Activated naive CD8-positive, alpha-beta T cell treated with anti-CD3 and anti-CD28 coated beads, Interleukin-2, amount 10 ng/mL, durations not matched to agents 7 days and 5 days (primary cell): Measurements from ENCODE around the gene SRPX2. TPM values are rescaled to one million over a fixed set of nuclear protein-coding genes. Genes with fewer than 3 reads are reported as not detected.

Source experiments
- ATAC-seq: fragments of 150-1000 bp; cut with Tn5 transposase; one replicate; pipeline ENCODE4 v1.10.0; 2021; ENCODE audit warnings: low read depth, moderate library complexity
- POLR2A ChIA-PET: fragments of 350-600 bp; sonication (Branson Sonifier 250); formaldehyde crosslinking; loops from one replicate; lab custom pipeline; 2021; ENCODE audit warnings: antibody characterized with exemption; lab: Charles Lee
- DNase-seq: peaks from one replicate; pipeline ENCODE4 v3.0.0; 2021
- H3K27ac Mint-ChIP-seq: one replicate; pipeline ENCODE4 v1.8.0; 2022; ENCODE audit warnings: mild to moderate bottlenecking, mixed read lengths
- H3K27me3 Mint-ChIP-seq: one replicate; pipeline ENCODE4 v1.8.0; 2022; ENCODE audit warnings: mild to moderate bottlenecking, moderate library complexity, mixed read lengths
- H3K36me3 Mint-ChIP-seq: one replicate; pipeline ENCODE4 v1.8.0; 2021; ENCODE audit warnings: mild to moderate bottlenecking, mixed read lengths
- H3K4me1 Mint-ChIP-seq: one replicate; pipeline ENCODE4 v1.8.0; 2021; ENCODE audit warnings: mixed read lengths
- H3K4me3 Mint-ChIP-seq: one replicate; pipeline ENCODE4 v1.8.0; 2022; ENCODE audit warnings: mild to moderate bottlenecking, moderate library complexity, mixed read lengths
- H3K9me3 Mint-ChIP-seq: one replicate; pipeline ENCODE4 v1.8.0; 2021; ENCODE audit warnings: mixed read lengths
- total RNA-seq, 2 experiments: library from RNA; stranded (reverse); gene quantifications; one replicate each; pipeline ENCODE4 v1.2.3, GENCODE V29; 2021

Gene SRPX2
- total RNA-seq, 2 experiments from 2014 or later: not detected

- POLR2A ChIA-PET: no interaction called here
- DNase-seq (no peak), ATAC-seq (no peak)
- Mint-ChIP-seq H3K27me3 (peaks cover 8% of the 10 kb centered on the region), H3K4me1 (no peaks in the 10 kb centered on the region), H3K27ac (no peak overlapping the region), H3K36me3 (no peaks in the 10 kb centered on the region), H3K4me3 (no peak overlapping the region), H3K9me3 (no peaks in the 10 kb centered on the region)
These were observed 1.7 kb upstream of the SRPX2 start for GRCh38 chrX:100642290-100642689.

DNA sequence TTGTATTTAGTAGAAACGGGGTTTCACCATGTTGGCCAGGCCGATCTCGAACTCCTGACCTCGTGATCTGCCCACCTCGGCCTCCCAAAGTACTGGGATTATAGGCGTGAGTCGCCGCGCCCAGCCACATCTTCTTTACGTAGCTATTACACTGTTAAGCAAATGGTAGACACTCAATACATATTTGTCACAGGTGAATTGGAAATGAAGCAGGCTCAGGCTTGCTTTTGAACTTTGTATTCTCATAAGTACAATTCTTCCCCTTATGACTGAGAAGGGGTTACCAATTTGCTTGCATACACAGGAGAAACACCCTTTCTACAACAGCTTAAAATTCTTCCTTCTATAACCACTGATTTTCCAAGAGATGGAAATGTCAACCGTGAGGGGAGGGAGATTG, 787 bp upstream of the SRPX2 start:
- H3K27me3 Mint-ChIP-seq: peaks cover 8% of the 10 kb centered on the region
- no peak overlapping the region for H3K4me3 Mint-ChIP-seq
- POLR2A ChIA-PET: no interaction called here
- no peak for ATAC-seq
- DNase-seq: no peak
- no peaks in the 10 kb centered on the region for H3K9me3 Mint-ChIP-seq
- no peaks in the 10 kb centered on the region for H3K36me3 Mint-ChIP-seq
- H3K27ac Mint-ChIP-seq: no peak overlapping the region
- no peaks in the 10 kb centered on the region for H3K4me1 Mint-ChIP-seq

- POLR2A ChIA-PET: no interaction called here
- Mint-ChIP-seq H3K27me3 (peaks cover 6% of the 10 kb centered on the region), H3K4me3 (no peak overlapping the region), H3K27ac (no peak overlapping the region), H3K4me1 (no peaks in the 10 kb centered on the region), H3K36me3 (no peaks in the 10 kb centered on the region), H3K9me3 (no peaks in the 10 kb centered on the region)
- DNase-seq (no peak), ATAC-seq (no peak)
These were observed 1.1 kb downstream of the SRPX2 start for GRCh38 chrX:100645106-100645505.

DNA sequence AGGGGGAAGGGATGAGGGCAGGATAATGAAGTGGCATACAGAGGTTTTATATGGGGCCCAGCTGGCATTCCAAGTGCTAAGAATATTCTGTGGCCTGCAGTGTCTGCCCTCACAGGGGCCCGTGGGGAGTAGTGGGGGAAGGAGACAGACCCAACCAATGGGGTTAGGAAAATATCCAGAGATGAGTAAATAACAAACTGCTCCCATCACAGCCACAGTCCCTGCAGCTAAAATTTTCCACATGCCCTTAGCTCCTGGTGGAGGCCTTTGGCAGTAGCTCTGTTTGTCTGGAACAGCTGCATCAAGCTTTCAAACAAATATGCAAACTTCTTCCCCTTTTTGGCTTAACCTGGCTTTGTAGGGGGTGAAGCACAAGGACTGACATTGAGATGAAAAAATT, 3.1 kb downstream of the SRPX2 start:
- Mint-ChIP-seq H3K9me3 (no peaks in the 10 kb centered on the region), H3K27ac (no peak overlapping the region), H3K27me3 (peaks cover 6% of the 10 kb centered on the region), H3K4me3 (no peak overlapping the region), H3K4me1 (no peaks in the 10 kb centered on the region), H3K36me3 (no peaks in the 10 kb centered on the region)
- POLR2A ChIA-PET: no interaction called here
- ATAC-seq (no peak), DNase-seq (no peak)

GRCh38 chrX:100647739-100648138, 3.7 kb downstream of the SRPX2 start:
- H3K36me3 Mint-ChIP-seq: no peaks in the 10 kb centered on the region
- no peak for ATAC-seq
- no peak overlapping the region for H3K4me3 Mint-ChIP-seq
- no peaks in the 10 kb centered on the region for H3K4me1 Mint-ChIP-seq
- H3K27me3 Mint-ChIP-seq: peaks cover 6% of the 10 kb centered on the region
- no peak overlapping the region for H3K27ac Mint-ChIP-seq
- DNase-seq: no peak
- POLR2A ChIA-PET: no interaction called here
- no peaks in the 10 kb centered on the region for H3K9me3 Mint-ChIP-seq

DNA sequence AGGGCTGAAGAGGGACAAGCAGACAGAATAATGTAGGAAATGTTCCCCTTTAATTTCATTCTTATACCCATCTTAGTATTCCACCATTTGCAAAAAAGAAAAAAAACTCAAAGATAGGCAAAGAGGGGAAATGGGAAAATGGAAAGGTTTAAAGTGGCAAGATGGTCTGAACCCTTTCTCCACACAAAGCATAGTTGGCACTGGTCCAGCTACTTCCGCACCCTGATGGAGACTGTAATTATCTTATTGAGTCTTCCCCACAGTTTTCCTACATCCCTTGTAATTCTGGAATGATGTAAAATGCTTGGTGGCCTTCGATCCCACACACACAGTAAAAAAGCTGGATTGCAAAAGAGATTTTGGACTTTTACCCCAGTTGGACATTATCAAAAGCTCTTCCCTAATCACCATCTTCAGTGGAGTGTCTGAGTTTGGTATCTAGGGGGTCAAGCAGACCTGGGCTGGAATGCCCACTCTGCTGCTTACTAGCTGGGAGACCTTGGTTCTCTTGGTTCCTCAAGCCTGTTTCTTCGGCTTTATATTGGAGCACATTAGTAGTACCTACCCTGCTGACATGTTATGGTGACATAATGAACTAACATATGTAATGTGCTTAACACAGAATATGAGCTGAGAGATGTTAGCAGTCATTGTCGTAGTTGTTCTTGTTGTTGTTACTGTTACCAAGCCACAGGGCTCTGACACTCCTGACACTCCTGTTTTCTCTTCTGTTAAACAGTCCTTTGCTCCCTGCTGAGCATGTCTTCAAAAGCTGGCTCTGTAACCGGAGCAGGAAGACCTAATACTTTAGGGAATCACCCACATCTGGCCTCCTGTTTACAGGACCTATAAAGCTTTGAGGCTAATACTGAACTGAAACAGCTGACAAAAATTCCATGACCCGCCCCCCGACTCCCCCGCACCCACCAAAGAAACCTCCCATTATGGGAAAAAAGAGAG, 4.7 kb downstream of the SRPX2 start:
- DNase-seq (no peak), ATAC-seq (no peak)
- Mint-ChIP-seq H3K27me3 (peaks cover 6% of the 10 kb centered on the region), H3K4me3 (no peak overlapping the region), H3K9me3 (no peaks in the 10 kb centered on the region), H3K27ac (no peak overlapping the region), H3K36me3 (no peaks in the 10 kb centered on the region), H3K4me1 (no peaks in the 10 kb centered on the region)
- POLR2A ChIA-PET: no interaction called here

- Mint-ChIP-seq H3K27ac (no peak overlapping the region), H3K36me3 (no peaks in the 10 kb centered on the region), H3K4me1 (no peaks in the 10 kb centered on the region), H3K4me3 (no peak overlapping the region), H3K9me3 (no peaks in the 10 kb centered on the region), H3K27me3 (peaks cover 6% of the 10 kb centered on the region)
- DNase-seq: no peak
- POLR2A ChIA-PET: no interaction called here
- ATAC-seq: no peak
These were observed 5.8 kb downstream of the SRPX2 start for GRCh38 chrX:100649550-100650356.

GRCh38 chrX:100650841-100651240, 6.8 kb downstream of the SRPX2 start:
- Mint-ChIP-seq H3K27me3 (peaks cover 4% of the 10 kb centered on the region), H3K4me3 (no peak overlapping the region), H3K4me1 (no peaks in the 10 kb centered on the region), H3K27ac (no peak overlapping the region), H3K9me3 (no peaks in the 10 kb centered on the region), H3K36me3 (no peaks in the 10 kb centered on the region)
- ATAC-seq (no peak), DNase-seq (no peak)
- POLR2A ChIA-PET: no interaction called here

- no peak for DNase-seq
These were observed 8.3 kb downstream of the SRPX2 start for GRCh38 chrX:100652266-100652665.

DNA sequence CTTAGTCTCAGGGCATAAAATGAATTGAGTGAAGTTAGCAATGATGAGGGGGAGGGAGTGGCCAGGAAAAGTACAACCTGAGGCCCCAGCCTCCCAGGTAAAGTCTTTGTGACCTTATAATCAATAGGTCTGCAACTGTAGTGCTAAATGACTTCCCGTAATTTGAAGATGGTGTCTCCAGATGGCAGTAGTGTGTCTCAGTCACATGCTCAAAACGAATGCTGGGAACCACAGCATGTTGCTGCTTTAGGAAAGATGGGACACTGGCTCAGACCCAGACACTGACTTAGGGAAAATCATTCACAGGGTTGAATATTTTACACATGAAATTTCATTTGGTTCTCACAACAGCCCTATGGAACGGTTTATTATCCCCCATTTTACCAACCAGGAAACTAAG, 10.3 kb downstream of the SRPX2 start:
- Mint-ChIP-seq H3K9me3 (no peaks in the 10 kb centered on the region), H3K27me3 (peaks cover 4% of the 10 kb centered on the region), H3K36me3 (no peaks in the 10 kb centered on the region), H3K27ac (no peak overlapping the region), H3K4me1 (no peaks in the 10 kb centered on the region), H3K4me3 (no peak overlapping the region)
- POLR2A ChIA-PET: no interaction called here
- ATAC-seq: no peak
- DNase-seq: no peak

More at GRCh38 chrX:100652266-100652665, 8.3 kb downstream of the SRPX2 start:
- Mint-ChIP-seq H3K9me3 (no peaks in the 10 kb centered on the region), H3K4me1 (no peaks in the 10 kb centered on the region), H3K4me3 (no peak overlapping the region), H3K36me3 (no peaks in the 10 kb centered on the region), H3K27ac (no peak overlapping the region), H3K27me3 (peaks cover 4% of the 10 kb centered on the region)
- ATAC-seq: no peak
- POLR2A ChIA-PET: no interaction called here

DNA sequence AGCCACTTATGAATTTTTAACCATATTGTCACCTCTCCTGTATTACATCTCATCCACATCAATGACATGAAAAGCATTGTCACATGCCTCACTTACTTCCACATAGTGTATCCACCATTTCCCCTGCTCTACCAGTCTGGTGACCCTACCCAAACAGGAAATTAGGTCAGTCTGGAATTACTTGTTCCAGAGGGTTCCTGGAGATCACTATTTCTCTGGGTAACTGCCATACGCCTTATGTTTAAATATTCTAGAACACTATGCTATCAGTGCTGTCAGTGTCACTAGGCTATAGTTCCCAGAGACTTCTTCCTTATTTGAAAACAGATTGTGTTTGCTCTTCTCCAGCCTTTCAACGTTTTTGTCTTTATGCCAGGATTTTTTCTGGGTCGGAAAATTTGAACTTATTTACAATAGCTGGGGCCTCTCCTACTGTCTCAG, 15.0 kb downstream of the SRPX2 start:
- ATAC-seq: no peak
- Mint-ChIP-seq H3K27me3 (no peaks in the 10 kb centered on the region), H3K36me3 (no peaks in the 10 kb centered on the region), H3K9me3 (no peaks in the 10 kb centered on the region), H3K4me3 (no peak overlapping the region), H3K27ac (no peak overlapping the region), H3K4me1 (no peaks in the 10 kb centered on the region)
- DNase-seq: no peak
- POLR2A ChIA-PET: no interaction called here

DNA sequence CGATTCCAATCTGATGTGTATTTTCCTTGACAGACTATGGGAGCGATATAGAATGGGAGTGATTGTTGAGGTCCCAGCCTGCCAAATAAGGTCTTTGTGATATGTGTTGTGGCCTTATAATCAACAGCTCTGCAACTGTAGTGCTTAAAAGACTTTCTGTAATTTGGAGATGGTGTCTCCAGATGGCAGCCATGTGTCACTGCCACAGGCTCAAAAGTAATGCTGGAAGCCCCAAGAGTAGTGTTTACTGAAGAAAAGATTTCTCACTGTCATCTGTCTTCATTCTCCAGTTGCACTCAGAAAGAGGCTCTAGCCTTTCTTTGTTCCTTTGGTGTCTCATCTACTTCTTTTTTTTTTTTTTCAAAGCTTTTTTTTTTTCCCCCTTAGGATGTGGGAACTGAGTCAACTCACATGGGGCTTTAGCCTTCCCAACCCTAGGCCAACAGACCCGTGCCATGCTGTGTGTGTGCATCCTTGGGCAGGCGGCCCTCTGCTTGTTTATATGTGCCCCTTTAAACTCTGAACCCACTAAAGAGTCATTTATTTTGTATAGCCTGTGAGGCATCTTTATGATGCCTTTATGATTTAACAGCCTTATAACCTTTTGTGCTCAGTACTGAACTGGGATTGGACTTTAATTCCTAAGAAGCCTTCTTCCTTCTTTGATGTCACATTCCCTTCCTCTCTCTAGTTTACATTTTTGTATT, 15.6 kb downstream of the SRPX2 start:
- POLR2A ChIA-PET: no interaction called here
- DNase-seq: no peak
- H3K27me3 Mint-ChIP-seq: no peaks in the 10 kb centered on the region
- no peaks in the 10 kb centered on the region for H3K36me3 Mint-ChIP-seq
- no peak overlapping the region for H3K27ac Mint-ChIP-seq
- ATAC-seq: no peak
- H3K4me3 Mint-ChIP-seq: no peak overlapping the region
- H3K4me1 Mint-ChIP-seq: no peaks in the 10 kb centered on the region
- H3K9me3 Mint-ChIP-seq: no peaks in the 10 kb centered on the region

GRCh38 chrX:100662170-100662569, 18.2 kb downstream of the SRPX2 start:
- H3K4me1 Mint-ChIP-seq: no peaks in the 10 kb centered on the region
- H3K36me3 Mint-ChIP-seq: no peaks in the 10 kb centered on the region
- no peaks in the 10 kb centered on the region for H3K9me3 Mint-ChIP-seq
- ATAC-seq (no peak), DNase-seq (no peak)
- H3K4me3 Mint-ChIP-seq: no peak overlapping the region
- H3K27ac Mint-ChIP-seq: no peak overlapping the region
- POLR2A ChIA-PET: no interaction called here
- no peaks in the 10 kb centered on the region for H3K27me3 Mint-ChIP-seq
